GM19395 (cell line): Measurements from ENCODE around the gene ZC3H10.
"Not testable (repeated sequence)": the region's sequence is repeated elsewhere in the genome, so short reads cannot be mapped to it uniquely, and the experiment has no call there.

Experiments used
- ATAC-seq: cut with Tn5 transposase; IDR thresholded peaks from one replicate; pipeline ENCODE4 v1.9.1; 2021; ENCODE audit warnings: mild to moderate bottlenecking, moderate library complexity; ENCODE audit not compliant: unreplicated experiment

Gene ZC3H10

DNA sequence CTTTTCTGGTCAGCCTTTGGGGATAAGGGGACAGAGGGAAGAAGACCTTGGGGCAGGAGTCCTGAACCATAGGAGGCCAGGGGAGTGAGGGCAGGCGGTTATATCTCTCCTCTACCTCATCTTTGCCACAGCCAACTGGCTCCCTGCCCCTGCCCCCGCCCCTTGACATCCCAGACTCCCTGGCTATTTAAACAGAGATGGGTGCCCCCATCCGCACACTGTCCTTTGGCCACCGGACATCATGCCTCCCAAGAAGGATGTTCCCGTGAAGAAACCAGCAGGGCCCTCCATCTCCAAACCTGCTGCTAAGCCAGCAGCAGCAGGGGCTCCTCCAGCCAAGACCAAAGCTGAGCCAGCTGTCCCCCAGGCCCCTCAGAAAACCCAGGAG is 35.6 kb downstream of the ZC3H10 start:
- no peak for ATAC-seq

DNA sequence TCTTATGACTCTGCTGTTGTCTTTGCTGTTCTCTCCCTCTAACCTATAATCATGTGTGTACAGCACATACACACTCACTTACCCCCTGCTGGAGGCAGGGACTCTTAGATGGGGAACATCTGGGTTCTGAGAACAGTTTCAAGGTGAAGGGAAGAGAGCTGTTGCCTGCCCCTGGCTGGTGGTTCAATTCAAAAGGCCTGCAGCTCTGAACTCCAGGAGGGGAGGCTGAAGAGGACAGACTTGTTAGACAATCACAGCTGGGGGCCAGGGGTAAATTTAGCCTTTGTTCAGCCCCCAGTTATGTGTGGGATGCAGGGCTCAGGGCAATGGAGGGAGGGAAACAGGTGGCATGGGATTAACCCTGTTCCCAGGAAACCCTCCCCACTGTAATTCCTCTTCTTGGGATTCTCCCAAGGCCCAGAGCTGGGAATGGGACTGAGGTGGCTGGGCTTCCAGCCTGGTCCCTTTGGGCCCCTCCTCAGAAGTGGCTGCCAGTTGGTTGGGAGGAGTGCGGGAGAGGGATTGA is 36.2 kb downstream of the ZC3H10 start:
- no peak for ATAC-seq

DNA sequence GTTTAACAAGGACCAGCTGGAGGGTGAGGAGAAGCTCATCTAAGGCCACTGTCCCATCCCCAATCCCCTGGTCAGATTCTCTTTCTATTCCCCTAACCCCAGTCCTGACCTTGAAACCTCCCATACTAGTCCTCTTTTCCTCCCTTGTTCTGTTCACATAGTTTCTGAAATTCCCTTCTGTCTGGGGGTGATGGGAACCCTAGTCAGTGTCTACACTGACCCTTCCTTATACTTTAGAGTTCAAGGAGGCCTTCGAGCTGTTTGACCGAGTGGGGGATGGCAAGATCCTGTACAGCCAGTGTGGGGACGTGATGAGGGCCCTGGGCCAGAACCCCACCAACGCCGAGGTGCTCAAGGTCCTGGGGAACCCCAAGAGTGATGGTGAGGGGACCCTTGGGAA is 36.8 kb downstream of the ZC3H10 start:
- ATAC-seq: no peak

DNA sequence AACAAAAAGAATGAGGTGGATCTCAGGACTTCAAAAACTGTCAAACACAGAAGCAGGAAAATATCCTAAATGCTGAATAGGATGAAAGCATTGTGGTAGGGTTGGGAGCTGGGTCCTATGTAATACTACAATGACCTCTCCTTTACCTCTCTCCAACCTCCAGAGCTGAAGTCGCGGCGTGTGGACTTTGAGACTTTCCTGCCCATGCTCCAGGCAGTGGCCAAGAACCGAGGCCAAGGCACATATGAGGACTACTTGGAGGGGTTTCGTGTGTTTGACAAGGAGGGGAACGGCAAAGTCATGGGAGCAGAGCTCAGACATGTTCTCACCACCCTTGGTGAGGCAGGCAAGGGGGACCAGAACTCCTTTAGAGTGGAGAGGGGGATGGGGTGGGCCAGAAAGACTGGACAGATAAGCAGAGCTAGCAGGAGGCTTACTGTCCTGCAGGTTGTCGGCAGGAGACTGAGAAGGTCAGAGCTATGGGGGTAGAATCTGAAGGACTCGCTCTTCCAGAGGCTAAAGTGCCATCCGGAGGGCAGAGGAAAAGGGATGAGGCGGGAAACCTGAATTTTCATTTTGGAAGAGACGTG is 37.3 kb downstream of the ZC3H10 start:
- ATAC-seq: no peak

DNA sequence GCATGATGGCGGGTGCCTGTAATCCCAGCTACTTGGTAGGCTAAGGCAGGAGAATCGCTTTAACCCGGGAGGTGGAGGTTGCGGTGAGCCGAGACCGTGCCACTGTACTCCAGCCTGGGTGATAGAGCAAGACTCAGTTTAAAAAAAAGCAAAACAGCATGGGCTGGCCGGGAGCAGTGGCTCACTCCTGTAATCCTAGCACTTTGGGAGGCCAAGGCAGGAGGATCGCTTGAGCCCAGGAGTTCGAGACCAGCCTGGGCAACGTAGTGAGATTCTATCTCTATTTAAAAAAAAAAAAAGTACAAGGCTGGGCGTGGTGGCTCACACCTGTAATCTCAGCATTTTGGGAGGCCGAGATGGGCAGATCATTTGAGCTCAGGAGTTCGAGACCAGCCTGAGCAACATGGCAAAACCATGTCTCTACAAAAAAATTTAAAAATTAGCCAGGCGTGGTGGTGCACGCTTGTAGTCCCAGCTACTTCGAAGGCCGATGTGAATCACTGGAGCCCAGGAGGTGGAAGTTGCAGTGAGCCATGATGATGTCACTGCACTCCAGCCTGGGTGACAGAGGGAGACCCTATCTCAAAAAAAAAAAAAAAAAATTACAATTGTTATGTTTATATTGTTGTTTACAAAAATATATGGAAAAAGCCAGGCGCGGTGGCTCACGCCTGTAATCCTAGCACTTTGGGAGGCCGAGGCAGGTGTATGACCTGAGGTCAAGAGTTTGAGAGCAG is 38.6 kb downstream of the ZC3H10 start:
- ATAC-seq: not testable (repeated sequence)

DNA sequence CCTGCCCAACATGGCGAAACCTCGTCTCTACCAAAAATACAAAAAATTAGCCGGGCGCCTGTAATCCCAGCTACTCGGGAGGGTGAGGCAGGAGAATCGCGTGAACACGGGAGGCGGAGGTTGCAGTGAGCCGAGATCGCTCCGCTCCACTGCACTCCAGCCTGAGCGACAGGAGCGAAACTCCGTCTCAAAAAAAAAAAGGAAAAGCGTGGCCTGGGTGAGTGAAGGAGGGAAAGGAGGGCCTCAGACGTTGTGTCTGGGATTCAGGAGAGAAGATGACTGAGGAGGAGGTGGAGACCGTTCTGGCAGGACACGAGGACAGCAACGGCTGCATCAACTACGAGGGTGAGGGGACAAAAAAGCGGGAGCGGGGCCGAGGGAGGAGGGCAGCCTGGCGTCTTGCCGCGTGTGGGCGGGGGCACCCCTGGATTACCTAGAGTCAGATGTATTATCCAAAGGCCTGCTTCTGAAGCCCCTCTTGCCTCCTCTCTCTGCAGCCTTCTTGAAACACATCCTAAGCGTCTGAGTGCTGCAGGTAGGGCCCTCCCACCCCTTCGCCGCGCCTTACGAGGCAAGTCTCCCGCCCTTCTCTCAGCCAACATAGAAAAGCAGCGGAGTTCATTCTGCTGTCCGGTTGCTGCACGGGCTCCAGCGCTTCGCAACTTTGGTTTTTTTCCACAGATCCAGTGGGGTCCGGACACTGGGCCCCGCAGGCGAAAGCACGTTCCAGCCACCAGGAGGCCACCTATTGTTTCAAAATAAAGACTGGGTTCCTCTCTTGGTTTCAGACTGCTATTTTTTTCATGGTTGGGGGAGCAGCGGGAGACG is 39.3 kb downstream of the ZC3H10 start:
- peak; percentile 38 for ATAC-seq

DNA sequence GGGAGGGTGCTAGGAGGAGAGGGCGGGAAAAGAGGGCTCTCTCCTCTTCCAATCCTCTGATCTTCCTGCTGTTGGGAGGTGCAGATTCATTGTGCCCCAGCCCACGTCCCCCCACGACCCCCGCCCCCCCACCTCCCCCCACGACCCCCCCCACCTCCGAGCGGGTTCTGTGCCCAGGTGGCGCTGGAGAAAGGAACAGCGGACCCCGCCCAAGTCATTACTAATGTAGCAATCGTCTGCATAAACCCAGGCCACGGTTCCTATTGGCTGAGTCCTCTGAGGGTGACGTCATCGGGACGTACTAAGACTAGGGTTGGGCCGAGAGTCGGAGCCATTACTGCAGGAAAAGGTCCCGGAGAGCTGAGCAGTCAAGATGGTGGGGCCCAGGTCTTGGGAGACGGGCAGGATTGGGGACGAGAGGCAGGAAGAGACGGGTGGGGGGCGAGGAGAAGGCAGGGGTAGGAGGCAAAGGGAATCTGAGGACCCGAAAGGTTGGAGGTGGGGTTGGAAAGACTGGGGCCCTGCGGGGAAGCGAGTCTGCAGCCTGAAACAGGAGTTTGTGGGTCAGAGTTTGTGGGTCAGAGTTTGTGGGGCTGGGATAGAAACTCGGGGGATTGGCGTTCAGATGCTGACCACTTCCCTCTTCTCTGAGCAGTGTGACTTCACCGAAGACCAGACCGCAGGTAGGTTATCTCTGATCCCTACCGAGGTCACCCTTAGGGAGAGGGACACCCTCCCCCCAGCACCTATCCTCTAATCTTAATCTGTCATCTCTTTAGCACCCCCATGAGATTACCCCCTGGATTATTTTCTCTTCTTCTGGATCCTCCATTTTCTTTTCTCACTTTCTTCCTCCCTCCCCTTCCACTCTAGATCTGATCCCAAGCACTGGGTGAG is 40.2 kb downstream of the ZC3H10 start, which contains the start of gene MYL6:
MYL6 (plus strand) TSS at position 331 of the 897 bp plus-strand sequence; CDS start at position 374, 43 bp downstream.
- ATAC-seq: peak; percentile 83

DNA sequence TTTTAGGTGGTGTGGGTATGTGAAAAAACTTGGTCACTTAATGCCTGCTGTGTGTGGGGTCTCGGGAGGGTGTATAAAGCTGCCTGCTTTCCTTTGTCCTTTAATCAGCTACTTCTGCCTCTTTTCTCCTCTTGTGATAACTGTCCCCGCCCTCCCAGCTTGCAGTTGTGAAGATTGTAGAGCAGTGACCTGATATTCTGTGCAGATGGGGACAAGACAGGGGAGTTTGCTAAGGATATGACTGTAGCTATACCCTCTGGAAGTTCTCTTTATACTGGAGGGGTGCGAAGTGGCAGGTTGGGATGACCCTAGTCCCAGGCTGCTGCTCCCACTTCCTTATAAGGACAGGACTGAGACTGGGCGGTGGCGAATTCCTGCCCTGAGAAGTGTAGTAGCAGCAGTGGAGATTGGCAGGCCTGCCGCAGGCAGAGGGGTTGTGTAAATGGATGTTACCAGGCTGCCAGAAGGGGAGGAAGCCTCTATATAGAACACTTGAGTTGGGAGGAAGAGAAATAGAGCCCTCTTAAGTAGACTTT is 40.9 kb downstream of the ZC3H10 start:
- ATAC-seq: no peak

DNA sequence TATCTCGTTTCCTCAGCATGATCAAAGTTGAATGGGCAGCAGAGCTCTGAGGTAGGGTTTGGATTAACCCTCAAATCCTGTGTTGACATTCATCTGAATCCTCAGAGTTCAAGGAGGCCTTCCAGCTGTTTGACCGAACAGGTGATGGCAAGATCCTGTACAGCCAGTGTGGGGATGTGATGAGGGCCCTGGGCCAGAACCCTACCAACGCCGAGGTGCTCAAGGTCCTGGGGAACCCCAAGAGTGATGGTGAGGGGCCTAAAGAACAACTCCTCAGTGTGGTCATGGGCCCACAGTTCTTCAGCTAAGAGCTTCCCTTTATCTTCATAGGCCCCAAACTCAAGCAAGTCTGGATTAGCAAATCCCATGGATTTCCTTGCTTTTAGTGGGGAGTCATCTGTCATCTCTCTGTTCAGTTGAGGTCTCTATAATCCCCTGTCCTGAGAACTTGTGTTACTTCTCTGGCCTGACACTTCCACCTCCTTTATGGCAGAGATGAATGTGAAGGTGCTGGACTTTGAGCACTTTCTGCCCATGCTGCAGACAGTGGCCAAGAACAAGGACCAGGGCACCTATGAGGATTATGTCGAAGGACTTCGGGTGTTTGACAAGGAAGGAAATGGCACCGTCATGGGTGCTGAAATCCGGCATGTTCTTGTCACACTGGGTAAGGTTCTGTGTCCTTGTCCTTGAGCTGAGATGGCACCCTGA is 41.6 kb downstream of the ZC3H10 start:
- ATAC-seq: no peak

DNA sequence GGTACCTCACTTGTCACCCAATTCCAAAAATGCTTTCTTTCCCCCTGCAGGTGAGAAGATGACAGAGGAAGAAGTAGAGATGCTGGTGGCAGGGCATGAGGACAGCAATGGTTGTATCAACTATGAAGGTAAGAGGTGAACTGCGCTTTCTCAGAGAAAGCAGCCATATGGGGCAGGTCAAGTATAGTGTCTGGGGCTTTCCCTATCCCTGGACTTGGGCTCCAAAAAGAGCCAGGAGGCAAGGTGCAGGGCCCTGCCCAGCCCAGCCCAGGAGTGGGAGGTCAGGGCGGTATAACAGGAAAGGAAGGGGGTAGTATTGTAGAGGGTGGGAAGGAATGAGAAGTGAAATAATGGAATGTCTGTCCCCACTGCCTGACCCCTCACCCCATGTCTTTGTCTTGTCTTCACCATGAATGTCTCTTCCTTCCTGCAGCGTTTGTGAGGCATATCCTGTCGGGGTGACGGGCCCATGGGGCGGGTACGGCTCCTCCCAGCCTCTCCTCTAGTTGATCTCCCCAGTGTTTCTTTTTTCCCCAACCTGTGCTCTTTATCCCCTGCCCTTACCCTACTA is 42.2 kb downstream of the ZC3H10 start:
- no peak for ATAC-seq

DNA sequence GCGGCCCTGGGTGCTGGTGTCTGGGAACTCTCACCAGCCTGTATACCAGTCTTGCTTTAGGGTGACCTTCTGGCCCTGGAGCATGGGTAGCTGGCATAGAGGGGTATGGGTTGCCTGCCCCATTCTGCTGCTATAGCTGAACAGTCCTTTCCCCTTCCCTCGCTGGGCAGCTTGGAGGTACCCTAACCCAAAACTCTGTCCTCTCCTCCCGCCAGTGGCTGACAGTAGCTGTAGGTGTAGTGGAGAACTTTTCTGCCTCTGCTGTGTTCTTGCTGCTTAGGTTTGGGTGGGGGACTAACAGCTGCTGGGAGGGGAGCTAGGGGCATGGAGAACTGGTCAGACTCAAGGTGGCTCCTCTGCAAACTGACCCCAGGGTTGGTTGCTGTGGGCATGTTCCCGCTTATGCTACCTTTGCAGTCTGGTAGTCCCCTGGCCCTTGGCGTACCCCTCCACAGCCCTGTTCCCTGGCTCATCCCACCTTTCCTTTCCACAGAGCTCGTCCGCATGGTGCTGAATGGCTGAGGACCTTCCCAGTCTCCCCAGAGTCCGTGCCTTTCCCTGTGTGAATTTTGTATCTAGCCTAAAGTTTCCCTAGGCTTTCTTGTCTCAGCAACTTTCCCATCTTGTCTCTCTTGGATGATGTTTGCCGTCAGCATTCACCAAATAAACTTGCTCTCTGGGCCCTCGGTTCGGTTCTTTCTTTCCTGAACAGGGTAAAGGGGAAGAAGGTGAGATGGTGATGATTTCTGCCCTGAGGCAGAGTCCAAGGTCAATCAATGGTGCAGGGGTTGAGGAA is 43.0 kb downstream of the ZC3H10 start:
- no peak for ATAC-seq

DNA sequence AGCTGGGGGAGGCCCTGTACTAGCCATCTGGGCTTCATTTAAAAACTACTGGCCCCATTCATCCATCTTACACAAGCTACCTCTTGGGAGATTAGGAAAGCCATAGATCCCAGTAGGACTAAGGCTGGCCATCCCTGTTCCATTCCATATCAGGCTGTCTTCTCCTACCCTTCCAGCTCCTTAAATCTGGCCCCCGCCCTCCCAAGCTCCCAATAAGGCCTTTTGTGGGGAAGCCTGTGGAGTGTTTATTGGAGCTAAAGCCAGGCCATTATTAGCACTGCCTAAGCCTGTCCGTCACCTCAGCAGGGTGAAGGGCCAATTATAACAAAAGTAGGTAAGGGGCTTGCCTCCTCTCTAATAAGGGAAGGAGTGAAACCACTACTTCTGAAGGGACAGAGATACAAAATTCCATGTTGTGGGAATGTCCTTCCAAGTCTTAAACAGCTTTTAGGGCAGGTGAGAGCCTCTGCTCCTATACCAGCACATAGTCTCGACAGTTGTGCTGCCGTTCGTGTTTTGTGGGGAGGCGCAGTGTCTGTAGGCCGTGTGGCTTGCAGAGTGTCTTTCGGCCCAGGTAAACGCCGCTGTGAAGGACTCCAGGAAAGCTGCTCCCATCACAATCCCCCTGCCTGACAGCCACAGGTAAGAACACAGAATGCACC is 43.8 kb downstream of the ZC3H10 start:
- ATAC-seq: no peak

DNA sequence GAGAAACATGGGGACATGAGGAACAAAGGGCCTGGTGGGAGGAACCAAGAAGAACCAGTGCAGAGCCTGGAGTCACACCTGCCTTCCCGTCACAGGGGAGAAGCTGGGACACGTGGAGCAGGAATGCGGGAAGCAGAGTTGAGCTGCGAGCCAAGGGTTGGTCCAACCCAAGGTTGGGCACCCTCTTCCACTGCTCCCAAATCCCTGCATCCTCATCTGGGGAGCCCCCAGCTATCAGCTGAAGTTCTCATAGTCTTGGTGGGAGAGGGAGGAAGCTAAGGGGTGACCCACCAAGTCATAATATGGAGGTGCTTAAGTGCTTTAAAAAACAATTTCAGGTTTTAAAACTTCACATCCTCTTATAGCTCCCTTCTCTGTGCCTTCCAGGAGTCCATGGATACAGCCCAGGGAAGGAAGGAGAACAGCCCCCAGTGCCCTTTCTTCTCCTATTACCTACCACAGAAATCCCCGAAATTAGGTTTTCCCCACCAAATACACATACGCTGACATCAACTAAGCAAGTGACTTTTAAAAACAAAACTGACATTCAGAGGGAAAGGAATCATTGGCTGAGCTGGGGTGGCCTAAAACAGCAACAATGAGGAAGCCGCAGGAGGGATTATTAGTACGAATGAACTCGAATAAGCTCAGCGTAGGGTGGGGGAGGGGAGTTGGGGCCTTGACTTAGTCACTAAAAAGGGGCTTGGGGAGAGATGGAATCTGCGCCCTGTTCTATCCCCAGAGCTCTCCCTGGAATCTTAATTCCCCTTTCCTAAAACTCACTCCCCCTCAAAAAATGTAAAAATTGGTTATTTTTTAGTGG is 44.6 kb downstream of the ZC3H10 start:
- no peak for ATAC-seq

DNA sequence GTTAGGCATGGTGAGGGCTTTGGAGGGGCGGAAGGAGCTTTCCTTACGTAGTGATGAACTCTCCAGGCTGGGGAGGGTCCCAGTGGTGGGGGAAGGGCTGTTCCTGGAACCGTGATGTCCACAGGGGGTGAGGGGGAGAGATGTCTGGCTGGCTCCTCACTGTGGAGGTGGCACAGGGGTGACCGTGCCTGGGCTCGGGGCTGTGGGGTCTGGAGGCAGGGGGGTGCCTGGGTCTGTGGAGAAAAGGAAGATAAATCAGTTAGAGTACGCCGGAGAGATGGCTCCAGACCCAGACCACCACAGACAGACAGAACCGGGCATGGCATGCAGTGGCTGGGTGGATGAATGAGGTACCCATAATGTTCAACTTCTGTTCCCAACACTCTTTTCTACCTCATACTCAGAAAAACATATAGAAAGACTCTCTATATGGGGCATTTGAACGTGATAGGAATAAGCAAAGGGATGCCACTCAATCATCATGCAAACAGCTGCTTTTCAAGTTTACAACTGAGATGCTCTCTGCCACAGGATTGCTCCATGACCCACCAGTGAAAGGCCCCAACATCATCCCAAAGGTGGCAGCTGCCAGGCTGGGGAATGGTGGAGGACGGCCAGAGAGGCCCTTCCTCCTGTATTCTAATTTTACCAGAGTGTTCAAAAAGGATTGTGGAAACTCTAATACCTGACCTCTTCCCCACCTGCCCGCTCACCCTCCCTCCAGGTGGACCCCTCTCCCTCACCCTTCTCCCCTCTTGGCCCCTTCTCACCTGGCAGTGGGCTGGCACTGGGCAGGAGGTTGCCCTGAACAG is 45.7 kb downstream of the ZC3H10 start:
- no peak for ATAC-seq

DNA sequence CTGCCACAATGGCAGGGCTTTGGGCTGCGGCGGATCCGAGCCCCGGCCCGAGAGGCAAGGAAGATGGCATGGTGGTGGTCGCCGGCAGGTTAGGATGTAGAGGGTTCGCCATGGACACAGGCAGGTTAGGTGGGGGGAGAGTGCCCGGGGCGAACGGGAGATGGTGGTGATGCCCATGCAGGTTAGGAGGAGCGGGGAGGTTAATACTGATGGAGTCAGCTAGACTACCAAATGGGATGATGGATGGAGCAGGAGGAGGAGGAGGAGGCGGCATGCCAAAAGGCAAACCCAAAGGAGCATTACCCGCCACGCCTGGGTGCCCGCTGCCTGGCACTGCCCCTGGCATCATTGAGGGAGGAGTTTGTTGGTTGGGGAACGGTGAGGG is 46.3 kb downstream of the ZC3H10 start:
- no peak for ATAC-seq

DNA sequence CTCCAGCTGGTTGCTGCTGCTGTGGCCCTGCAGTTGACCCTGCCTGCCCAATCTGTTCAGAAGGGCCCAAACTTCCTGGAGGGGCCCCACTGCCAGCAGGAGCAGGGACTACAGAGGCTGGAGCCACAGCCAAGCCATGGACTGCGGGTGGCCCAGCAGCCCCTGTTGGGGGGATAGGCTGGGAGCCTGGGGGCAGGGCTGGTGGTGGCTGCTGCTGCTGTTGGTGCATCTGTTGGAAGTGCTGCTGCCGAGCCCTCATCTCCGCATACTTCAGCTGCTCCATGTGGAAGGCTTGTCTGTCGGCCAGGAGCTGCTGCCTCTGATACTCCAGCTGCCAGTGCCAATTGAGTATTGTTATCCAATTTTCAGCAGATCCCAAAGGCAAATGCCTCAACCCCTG is 47.3 kb downstream of the ZC3H10 start:
- no peak for ATAC-seq
